ENCODE data around the gene FLCN. TPM values are rescaled to one million over a fixed set of nuclear protein-coding genes. Genes with fewer than 3 reads are reported as not detected.
"Not testable (repeated sequence)": the region's sequence is repeated elsewhere in the genome, so short reads cannot be mapped to it uniquely, and the experiment has no call there.

FLCN gene
- total RNA-seq, 1 donor from 2014 or later, result 40.7 TPM

GRCh38 chr17:17184985-17185757 is 51.8 kb downstream of the FLCN start:
- DNase-seq (ENCODE audit: low read depth), result not testable (repeated sequence)

GRCh38 chr17:17183744-17184143 is 53.2 kb downstream of the FLCN start:
- no peak for DNase-seq (ENCODE audit: low read depth)

- DNase-seq (ENCODE audit: low read depth), result no peak
These were observed 54.3 kb downstream of the FLCN start for GRCh38 chr17:17182598-17183136.

GRCh38 chr17:17181666-17182597 is 55.0 kb downstream of the FLCN start:
- DNase-seq (ENCODE audit: low read depth), result no peak

- DNase-seq (ENCODE audit: low read depth), result no peak
These were observed 56.0 kb downstream of the FLCN start for GRCh38 chr17:17180741-17181525.

GRCh38 chr17:17180141-17180603 is 56.8 kb downstream of the FLCN start:
- DNase-seq (ENCODE audit: low read depth), result no peak

- DNase-seq (ENCODE audit: low read depth), result no peak
These were observed 57.6 kb downstream of the FLCN start for GRCh38 chr17:17179371-17179827.

- DNase-seq (ENCODE audit: low read depth), result no peak
These were observed 59.8 kb downstream of the FLCN start for GRCh38 chr17:17177176-17177575.

GRCh38 chr17:17176341-17176740 is 60.6 kb downstream of the FLCN start:
- DNase-seq (ENCODE audit: low read depth), result no peak

GRCh38 chr17:17175917-17176316 is 61.1 kb downstream of the FLCN start:
- no peak for DNase-seq (ENCODE audit: low read depth)

- no peak for DNase-seq (ENCODE audit: low read depth)
These were observed 61.6 kb downstream of the FLCN start for GRCh38 chr17:17175340-17175739.

GRCh38 chr17:17173921-17174320 is 63.0 kb downstream of the FLCN start:
- DNase-seq (ENCODE audit: low read depth), result no peak

- DNase-seq (ENCODE audit: low read depth), result no peak
These were observed 64.0 kb downstream of the FLCN start for GRCh38 chr17:17172990-17173389.

- no peak for DNase-seq (ENCODE audit: low read depth)
These were observed 64.7 kb downstream of the FLCN start for GRCh38 chr17:17172001-17172939.

GRCh38 chr17:17171186-17171585 is 65.8 kb downstream of the FLCN start:
- no peak for DNase-seq (ENCODE audit: low read depth)

- DNase-seq (ENCODE audit: low read depth), result no peak
These were observed 66.5 kb downstream of the FLCN start for GRCh38 chr17:17170346-17170985.

GRCh38 chr17:17169396-17169795 is 67.6 kb downstream of the FLCN start:
- DNase-seq (ENCODE audit: low read depth), result no peak

- DNase-seq (ENCODE audit: low read depth), result no peak
These were observed 68.6 kb downstream of the FLCN start for GRCh38 chr17:17168401-17168800.

- no peak for DNase-seq (ENCODE audit: low read depth)
These were observed 69.0 kb downstream of the FLCN start for GRCh38 chr17:17167986-17168385.

GRCh38 chr17:17167356-17167755 is 69.6 kb downstream of the FLCN start:
- DNase-seq (ENCODE audit: low read depth), result no peak

All from renal cortical epithelial cell (primary cell).